ENCODE measurements around the gene PTPN5. TPM values are rescaled to one million over a fixed set of nuclear protein-coding genes. Genes with fewer than 3 reads are reported as not detected.

PTPN5 gene
- total RNA-seq, 1 experiment from 2014 or later, result not detected

DNA sequence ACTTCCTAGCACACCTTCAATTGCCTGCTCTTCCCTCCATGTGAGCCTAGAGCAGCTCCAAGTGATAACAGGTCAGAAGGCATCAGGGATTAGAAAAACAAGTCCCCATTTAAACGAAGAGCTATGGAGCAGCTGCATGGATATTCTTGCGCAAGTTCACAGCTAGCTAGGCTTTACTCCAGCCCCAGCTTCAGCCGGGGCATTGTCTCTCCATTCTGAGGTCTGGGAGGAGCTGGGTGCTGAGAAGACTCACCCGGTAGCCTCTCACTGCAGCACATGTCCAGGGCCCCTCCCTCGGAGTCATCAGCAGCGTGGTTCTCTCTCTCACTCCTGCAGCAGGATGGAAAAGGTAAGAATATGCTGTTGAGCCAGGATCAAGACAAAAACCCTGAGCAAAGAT is 26.0 kb downstream of the PTPN5 start:
- Histone ChIP-seq H2AFZ (ENCODE audit: low read depth, low read length, poor library complexity, severe bottlenecking) (no peak overlapping the region), H3K9me3 (ENCODE audit: control insufficient read depth in 1 of 2, insufficient read depth in 1 of 2, low read depth in 1 of 2, low read length in 2 of 2) (no peaks in the 10 kb centered on the region), H4K20me1 (ENCODE audit: insufficient read depth) (no peaks in the 10 kb centered on the region), H3K4me1 (ENCODE audit: control insufficient read depth in 1 of 2, insufficient read depth in 2 of 2, low read length in 2 of 2) (peaks cover 4 to 13% of the 10 kb centered on the region in 2 experiments), H3K9ac (ENCODE audit: low read length) (no peak overlapping the region), H3K36me3 (ENCODE audit: control insufficient read depth in 1 of 2, insufficient read depth in 2 of 2, low read length in 2 of 2) (no peaks in the 10 kb centered on the region), H3K27me3 (ENCODE audit: insufficient read depth, low read length) (no peaks in the 10 kb centered on the region), H3K4me3 (replicated peaks in 1 of 2; ENCODE audit: low read depth in 1 of 2, low read length in 2 of 2) (no peak overlapping the region), H3K27ac (ENCODE audit: low read depth, low read length) (no peak overlapping the region), H3K4me2 (ENCODE audit: low read length) (no peak overlapping the region), H3K9me2 (ENCODE audit: insufficient read depth) (no peaks in the 10 kb centered on the region), H3K79me2 (ENCODE audit: insufficient read depth, low read length) (no peaks in the 10 kb centered on the region)
- ChIA-PET POLR2A (no interaction called here), CTCF (interaction anchor here (0.7 to 3.9 kb wide), 6 partner anchors 8 to 650 kb away, joined by 4 to 42 read pairs (median 10); no protein-coding TSS in a partner anchor), RAD21 (ENCODE audit: low non-redundant PET in 1 of 2, low total read pairs in 2 of 2, uncharacterized antibody in 2 of 2, unreplicated experiment in 2 of 2) (no interaction called here)
- ATAC-seq, result no peak
- DNase-seq (ENCODE audit: low read depth, low spot score), result no peak
- intact Hi-C loops (cut with micrococcal nuclease), result no loop called here
- TF ChIP-seq POLR2A (IDR thresholded peaks at IDR 0.05; ENCODE audit: borderline replicate concordance, extremely low read depth, insufficient read depth, insufficient read length) (no peak), TCF7L2 (IDR thresholded peaks at IDR 0.05; ENCODE audit: borderline replicate concordance, extremely low read depth, insufficient read depth, insufficient read length) (no peak), EGR1 (IDR thresholded peaks at IDR 0.05; ENCODE audit: low read depth) (no peak), ELF1 (IDR thresholded peaks at IDR 0.05; ENCODE audit: borderline replicate concordance, low read depth) (no peak), CTCF (IDR thresholded peaks at IDR 0.05 in 2 of 3, conservative IDR thresholded peaks at IDR 0.05 in 1 of 3; ENCODE audit: borderline replicate concordance in 1 of 3, insufficient read depth in 1 of 3, low read depth in 2 of 3, low read length in 2 of 3) (no peak)
- BruUV-seq (replicated peaks), result no TSS peak

DNA sequence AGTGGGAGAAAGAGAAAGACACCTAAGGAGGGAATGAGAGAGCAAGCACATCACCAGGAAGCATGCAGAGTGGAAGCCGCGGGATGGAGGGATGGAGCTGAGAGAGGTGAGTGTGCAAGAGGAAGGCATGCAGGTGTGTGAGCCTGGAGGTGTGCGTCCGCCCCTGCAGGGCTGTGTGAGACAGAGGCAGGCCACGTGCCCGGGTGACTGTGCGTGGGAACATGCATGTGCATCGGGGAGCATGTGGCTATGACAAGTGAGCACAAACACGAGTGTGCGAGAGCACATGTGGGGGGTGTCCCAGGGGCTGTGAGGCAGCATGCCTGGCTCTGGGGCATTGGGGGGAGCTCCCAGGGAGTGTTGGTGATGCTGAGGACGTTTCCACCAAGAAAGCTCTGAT is 29.9 kb downstream of the PTPN5 start:
- Histone ChIP-seq H4K20me1 (ENCODE audit: insufficient read depth) (no peaks in the 10 kb centered on the region), H3K4me1 (ENCODE audit: control insufficient read depth in 1 of 2, insufficient read depth in 2 of 2, low read length in 2 of 2) (peaks cover 4 to 13% of the 10 kb centered on the region in 2 experiments), H3K36me3 (ENCODE audit: control insufficient read depth in 1 of 2, insufficient read depth in 2 of 2, low read length in 2 of 2) (no peaks in the 10 kb centered on the region), H3K4me3 (replicated peaks in 1 of 2; ENCODE audit: low read depth in 1 of 2, low read length in 2 of 2) (no peak overlapping the region), H3K9me2 (ENCODE audit: insufficient read depth) (no peaks in the 10 kb centered on the region), H3K9ac (ENCODE audit: low read length) (no peak overlapping the region), H3K4me2 (ENCODE audit: low read length) (no peak overlapping the region), H3K79me2 (ENCODE audit: insufficient read depth, low read length) (no peaks in the 10 kb centered on the region), H3K27ac (ENCODE audit: low read depth, low read length) (no peak overlapping the region), H3K9me3 (ENCODE audit: control insufficient read depth in 1 of 2, insufficient read depth in 1 of 2, low read depth in 1 of 2, low read length in 2 of 2) (no peaks in the 10 kb centered on the region), H3K27me3 (ENCODE audit: insufficient read depth, low read length) (no peaks in the 10 kb centered on the region), H2AFZ (ENCODE audit: low read depth, low read length, poor library complexity, severe bottlenecking) (no peak overlapping the region)
- intact Hi-C loops (cut with micrococcal nuclease), result no loop called here
- no peak for ATAC-seq
- DNase-seq (ENCODE audit: low read depth, low spot score), result no peak
- no TSS peak for BruUV-seq (replicated peaks)
- TF ChIP-seq SRF (IDR thresholded peaks at IDR 0.05; ENCODE audit: low read depth) (no peak), FOSL1 (IDR thresholded peaks at IDR 0.05; ENCODE audit: low read depth) (no peak), REST (IDR thresholded peaks at IDR 0.05; ENCODE audit: low read depth) (no peak), TCF7L2 (IDR thresholded peaks at IDR 0.05; ENCODE audit: borderline replicate concordance, extremely low read depth, insufficient read depth, insufficient read length) (no peak), EZH2phosphoT487 (IDR thresholded peaks at IDR 0.05; ENCODE audit: borderline replicate concordance) (no peak)
- POLR2A ChIA-PET, result no interaction called here
- RAD21 ChIA-PET (ENCODE audit: low non-redundant PET in 1 of 2, low total read pairs in 2 of 2, uncharacterized antibody in 2 of 2, unreplicated experiment in 2 of 2), result no interaction called here
- CTCF ChIA-PET, result interaction anchor here (0.6 kb wide), 1 partner anchor 223 kb away, joined by 4 read pairs; no protein-coding TSS in a partner anchor
